ENCODE results near the gene TMSB10. TPM values are rescaled to one million over a fixed set of nuclear protein-coding genes. Genes with fewer than 3 reads are reported as not detected.

TMSB10 gene
- total RNA-seq, 1 experiment from 2014 or later, result 869 TPM

DNA sequence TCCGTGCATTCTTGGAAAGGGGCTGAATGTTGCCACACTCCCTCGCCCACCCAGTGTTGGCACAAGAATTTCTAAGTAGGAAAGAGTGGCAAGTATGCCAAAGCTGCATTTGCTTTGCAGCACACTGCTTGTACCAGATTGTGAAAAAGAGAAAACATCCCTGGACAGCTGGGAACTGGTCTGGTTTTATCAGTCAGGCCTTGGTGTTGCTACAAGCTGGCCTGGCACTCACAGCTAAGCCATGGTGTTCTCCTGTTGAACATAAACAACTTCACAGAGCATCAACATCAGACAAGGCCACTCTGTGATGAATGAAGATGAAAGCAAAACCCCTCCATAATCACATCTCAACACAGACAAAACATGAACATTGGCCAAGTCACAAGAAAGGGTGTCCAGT lies 20.3 kb upstream of the TMSB10 start:
- no peaks in the 10 kb centered on the region for H3K36me3 Mint-ChIP-seq
- H3K4me1 Mint-ChIP-seq, result peaks cover 8% of the 10 kb centered on the region
- peaks cover 55% of the 10 kb centered on the region for H3K27me3 Mint-ChIP-seq (ENCODE audit: low read depth)
- POLR2A ChIA-PET, result no interaction called here
- H3K4me3 Mint-ChIP-seq, result no peak overlapping the region
- no peak for DNase-seq (ENCODE audit: low spot score)
- CTCF ChIA-PET, result no interaction called here
- H3K9me3 Mint-ChIP-seq, result no peaks in the 10 kb centered on the region
- no peak for ATAC-seq
- TF ChIP-seq, protein P1, sequence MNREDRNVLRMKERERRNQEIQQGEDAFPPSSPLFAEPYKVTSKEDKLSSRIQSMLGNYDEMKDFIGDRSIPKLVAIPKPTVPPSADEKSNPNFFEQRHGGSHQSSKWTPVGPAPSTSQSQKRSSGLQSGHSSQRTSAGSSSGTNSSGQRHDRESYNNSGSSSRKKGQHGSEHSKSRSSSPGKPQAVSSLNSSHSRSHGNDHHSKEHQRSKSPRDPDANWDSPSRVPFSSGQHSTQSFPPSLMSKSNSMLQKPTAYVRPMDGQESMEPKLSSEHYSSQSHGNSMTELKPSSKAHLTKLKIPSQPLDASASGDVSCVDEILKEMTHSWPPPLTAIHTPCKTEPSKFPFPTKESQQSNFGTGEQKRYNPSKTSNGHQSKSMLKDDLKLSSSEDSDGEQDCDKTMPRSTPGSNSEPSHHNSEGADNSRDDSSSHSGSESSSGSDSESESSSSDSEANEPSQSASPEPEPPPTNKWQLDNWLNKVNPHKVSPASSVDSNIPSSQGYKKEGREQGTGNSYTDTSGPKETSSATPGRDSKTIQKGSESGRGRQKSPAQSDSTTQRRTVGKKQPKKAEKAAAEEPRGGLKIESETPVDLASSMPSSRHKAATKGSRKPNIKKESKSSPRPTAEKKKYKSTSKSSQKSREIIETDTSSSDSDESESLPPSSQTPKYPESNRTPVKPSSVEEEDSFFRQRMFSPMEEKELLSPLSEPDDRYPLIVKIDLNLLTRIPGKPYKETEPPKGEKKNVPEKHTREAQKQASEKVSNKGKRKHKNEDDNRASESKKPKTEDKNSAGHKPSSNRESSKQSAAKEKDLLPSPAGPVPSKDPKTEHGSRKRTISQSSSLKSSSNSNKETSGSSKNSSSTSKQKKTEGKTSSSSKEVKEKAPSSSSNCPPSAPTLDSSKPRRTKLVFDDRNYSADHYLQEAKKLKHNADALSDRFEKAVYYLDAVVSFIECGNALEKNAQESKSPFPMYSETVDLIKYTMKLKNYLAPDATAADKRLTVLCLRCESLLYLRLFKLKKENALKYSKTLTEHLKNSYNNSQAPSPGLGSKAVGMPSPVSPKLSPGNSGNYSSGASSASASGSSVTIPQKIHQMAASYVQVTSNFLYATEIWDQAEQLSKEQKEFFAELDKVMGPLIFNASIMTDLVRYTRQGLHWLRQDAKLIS (CRISPR knock-in tag; IDR thresholded peaks at IDR 0.05; ENCODE audit: borderline replicate concordance), result no peak
- no peak for TF ChIP-seq MXD4 (CRISPR knock-in tag; IDR thresholded peaks at IDR 0.05; ENCODE audit: borderline replicate concordance)
- TF ChIP-seq CBFB (CRISPR knock-in tag; IDR thresholded peaks at IDR 0.05; ENCODE audit: low read depth), result no peak
- TF ChIP-seq, protein P2, sequence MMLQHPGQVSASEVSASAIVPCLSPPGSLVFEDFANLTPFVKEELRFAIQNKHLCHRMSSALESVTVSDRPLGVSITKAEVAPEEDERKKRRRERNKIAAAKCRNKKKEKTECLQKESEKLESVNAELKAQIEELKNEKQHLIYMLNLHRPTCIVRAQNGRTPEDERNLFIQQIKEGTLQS (CRISPR knock-in tag; conservative IDR thresholded peaks at IDR 0.05), result no peak
- TF ChIP-seq, protein P3, sequence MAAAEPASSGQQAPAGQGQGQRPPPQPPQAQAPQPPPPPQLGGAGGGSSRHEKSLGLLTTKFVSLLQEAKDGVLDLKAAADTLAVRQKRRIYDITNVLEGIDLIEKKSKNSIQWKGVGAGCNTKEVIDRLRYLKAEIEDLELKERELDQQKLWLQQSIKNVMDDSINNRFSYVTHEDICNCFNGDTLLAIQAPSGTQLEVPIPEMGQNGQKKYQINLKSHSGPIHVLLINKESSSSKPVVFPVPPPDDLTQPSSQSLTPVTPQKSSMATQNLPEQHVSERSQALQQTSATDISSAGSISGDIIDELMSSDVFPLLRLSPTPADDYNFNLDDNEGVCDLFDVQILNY (CRISPR knock-in tag; IDR thresholded peaks at IDR 0.05), result no peak
- TF ChIP-seq, protein P4, sequence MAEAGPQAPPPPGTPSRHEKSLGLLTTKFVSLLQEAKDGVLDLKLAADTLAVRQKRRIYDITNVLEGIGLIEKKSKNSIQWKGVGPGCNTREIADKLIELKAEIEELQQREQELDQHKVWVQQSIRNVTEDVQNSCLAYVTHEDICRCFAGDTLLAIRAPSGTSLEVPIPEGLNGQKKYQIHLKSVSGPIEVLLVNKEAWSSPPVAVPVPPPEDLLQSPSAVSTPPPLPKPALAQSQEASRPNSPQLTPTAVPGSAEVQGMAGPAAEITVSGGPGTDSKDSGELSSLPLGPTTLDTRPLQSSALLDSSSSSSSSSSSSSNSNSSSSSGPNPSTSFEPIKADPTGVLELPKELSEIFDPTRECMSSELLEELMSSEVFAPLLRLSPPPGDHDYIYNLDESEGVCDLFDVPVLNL (CRISPR knock-in tag; IDR thresholded peaks at IDR 0.05; ENCODE audit: borderline replicate concordance, low read depth), result no peak
- TF ChIP-seq, protein P5, sequence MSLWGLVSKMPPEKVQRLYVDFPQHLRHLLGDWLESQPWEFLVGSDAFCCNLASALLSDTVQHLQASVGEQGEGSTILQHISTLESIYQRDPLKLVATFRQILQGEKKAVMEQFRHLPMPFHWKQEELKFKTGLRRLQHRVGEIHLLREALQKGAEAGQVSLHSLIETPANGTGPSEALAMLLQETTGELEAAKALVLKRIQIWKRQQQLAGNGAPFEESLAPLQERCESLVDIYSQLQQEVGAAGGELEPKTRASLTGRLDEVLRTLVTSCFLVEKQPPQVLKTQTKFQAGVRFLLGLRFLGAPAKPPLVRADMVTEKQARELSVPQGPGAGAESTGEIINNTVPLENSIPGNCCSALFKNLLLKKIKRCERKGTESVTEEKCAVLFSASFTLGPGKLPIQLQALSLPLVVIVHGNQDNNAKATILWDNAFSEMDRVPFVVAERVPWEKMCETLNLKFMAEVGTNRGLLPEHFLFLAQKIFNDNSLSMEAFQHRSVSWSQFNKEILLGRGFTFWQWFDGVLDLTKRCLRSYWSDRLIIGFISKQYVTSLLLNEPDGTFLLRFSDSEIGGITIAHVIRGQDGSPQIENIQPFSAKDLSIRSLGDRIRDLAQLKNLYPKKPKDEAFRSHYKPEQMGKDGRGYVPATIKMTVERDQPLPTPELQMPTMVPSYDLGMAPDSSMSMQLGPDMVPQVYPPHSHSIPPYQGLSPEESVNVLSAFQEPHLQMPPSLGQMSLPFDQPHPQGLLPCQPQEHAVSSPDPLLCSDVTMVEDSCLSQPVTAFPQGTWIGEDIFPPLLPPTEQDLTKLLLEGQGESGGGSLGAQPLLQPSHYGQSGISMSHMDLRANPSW (CRISPR knock-in tag; conservative IDR thresholded peaks at IDR 0.05; ENCODE audit: low read depth), result no peak
- TF ChIP-seq ZNF416 (CRISPR knock-in tag; IDR thresholded peaks at IDR 0.05), result no peak
- no peak for TF ChIP-seq KAT7 (CRISPR knock-in tag; IDR thresholded peaks at IDR 0.05; ENCODE audit: borderline replicate concordance)
- no peak for TF ChIP-seq RORB (CRISPR knock-in tag; IDR thresholded peaks at IDR 0.05)
- TF ChIP-seq, protein P6, sequence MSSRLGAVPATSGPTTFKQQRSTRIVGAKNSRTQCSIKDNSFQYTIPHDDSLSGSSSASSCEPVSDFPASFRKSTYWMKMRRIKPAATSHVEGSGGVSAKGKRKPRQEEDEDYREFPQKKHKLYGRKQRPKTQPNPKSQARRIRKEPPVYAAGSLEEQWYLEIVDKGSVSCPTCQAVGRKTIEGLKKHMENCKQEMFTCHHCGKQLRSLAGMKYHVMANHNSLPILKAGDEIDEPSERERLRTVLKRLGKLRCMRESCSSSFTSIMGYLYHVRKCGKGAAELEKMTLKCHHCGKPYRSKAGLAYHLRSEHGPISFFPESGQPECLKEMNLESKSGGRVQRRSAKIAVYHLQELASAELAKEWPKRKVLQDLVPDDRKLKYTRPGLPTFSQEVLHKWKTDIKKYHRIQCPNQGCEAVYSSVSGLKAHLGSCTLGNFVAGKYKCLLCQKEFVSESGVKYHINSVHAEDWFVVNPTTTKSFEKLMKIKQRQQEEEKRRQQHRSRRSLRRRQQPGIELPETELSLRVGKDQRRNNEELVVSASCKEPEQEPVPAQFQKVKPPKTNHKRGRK (CRISPR knock-in tag; IDR thresholded peaks at IDR 0.05; ENCODE audit: borderline replicate concordance), result no peak
- no peak for TF ChIP-seq TP53 (CRISPR knock-in tag; IDR thresholded peaks at IDR 0.05)
- no peak for TF ChIP-seq ETV6 (CRISPR knock-in tag; IDR thresholded peaks at IDR 0.05)
- no peak for TF ChIP-seq TEAD4 (CRISPR knock-in tag; IDR thresholded peaks at IDR 0.05)
- TF ChIP-seq ZNF396 (CRISPR knock-in tag; IDR thresholded peaks at IDR 0.05; ENCODE audit: borderline replicate concordance), result no peak
- TF ChIP-seq FOXK1 (CRISPR knock-in tag; IDR thresholded peaks at IDR 0.05), result no peak
- TF ChIP-seq CREB1 (CRISPR knock-in tag; IDR thresholded peaks at IDR 0.05), result no peak
- TF ChIP-seq, protein P7, sequence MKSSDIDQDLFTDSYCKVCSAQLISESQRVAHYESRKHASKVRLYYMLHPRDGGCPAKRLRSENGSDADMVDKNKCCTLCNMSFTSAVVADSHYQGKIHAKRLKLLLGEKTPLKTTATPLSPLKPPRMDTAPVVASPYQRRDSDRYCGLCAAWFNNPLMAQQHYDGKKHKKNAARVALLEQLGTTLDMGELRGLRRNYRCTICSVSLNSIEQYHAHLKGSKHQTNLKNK (CRISPR knock-in tag; IDR thresholded peaks at IDR 0.05), result no peak
- TF ChIP-seq NR2C2 (CRISPR knock-in tag; IDR thresholded peaks at IDR 0.05), result no peak
- TF ChIP-seq, protein P8, sequence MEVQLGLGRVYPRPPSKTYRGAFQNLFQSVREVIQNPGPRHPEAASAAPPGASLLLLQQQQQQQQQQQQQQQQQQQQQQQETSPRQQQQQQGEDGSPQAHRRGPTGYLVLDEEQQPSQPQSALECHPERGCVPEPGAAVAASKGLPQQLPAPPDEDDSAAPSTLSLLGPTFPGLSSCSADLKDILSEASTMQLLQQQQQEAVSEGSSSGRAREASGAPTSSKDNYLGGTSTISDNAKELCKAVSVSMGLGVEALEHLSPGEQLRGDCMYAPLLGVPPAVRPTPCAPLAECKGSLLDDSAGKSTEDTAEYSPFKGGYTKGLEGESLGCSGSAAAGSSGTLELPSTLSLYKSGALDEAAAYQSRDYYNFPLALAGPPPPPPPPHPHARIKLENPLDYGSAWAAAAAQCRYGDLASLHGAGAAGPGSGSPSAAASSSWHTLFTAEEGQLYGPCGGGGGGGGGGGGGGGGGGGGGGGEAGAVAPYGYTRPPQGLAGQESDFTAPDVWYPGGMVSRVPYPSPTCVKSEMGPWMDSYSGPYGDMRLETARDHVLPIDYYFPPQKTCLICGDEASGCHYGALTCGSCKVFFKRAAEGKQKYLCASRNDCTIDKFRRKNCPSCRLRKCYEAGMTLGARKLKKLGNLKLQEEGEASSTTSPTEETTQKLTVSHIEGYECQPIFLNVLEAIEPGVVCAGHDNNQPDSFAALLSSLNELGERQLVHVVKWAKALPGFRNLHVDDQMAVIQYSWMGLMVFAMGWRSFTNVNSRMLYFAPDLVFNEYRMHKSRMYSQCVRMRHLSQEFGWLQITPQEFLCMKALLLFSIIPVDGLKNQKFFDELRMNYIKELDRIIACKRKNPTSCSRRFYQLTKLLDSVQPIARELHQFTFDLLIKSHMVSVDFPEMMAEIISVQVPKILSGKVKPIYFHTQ (CRISPR knock-in tag; IDR thresholded peaks at IDR 0.05), result no peak
- no peak overlapping the region for H3K27ac Mint-ChIP-seq
